CD4-positive, alpha-beta T cell (primary cell): ENCODE measurements around the gene GSTP1. TPM values are rescaled to one million over a fixed set of nuclear protein-coding genes. Genes with fewer than 3 reads are reported as not detected.

ENCODE experiments used
- ATAC-seq: fragments of 200-7000 bp; cut with Tn5 transposase; one replicate; pipeline ENCODE4 v1.10.0; 2022; ENCODE audit warnings: mild to moderate bottlenecking; ENCODE audit not compliant: poor library complexity
- CTCF ChIA-PET: fragments of 350-600 bp; sonication (Branson Sonifier 250); formaldehyde crosslinking; loops from one replicate; lab custom pipeline; 2021; ENCODE audit warnings: antibody characterized with exemption, inconsistent platforms; lab: Charles Lee
- POLR2A ChIA-PET: fragments of 350-600 bp; sonication (Branson Sonifier 250); formaldehyde crosslinking; loops from one replicate; lab custom pipeline; 2021; ENCODE audit warnings: antibody characterized with exemption, inconsistent platforms; lab: Charles Lee
- DNase-seq, 14 experiments: peaks; one replicate each; pipeline ENCODE4 v3.0.0-alpha.2; 2013 to 2020; ENCODE audit warnings: mixed read lengths in 2 of 14
- H3K27ac ChIP-seq, 2 donors: one replicate each; pipeline versions ENCODE4 v1.5.1 to v1.7.0; 2013; ENCODE audit warnings: low read length in 2 of 2, low read depth in 1 of 2, mild to moderate bottlenecking in 1 of 2
- H3K27me3 ChIP-seq, 2 experiments: 1 replicate in 1 of 2; 2 replicates in 1 of 2; pipeline versions ENCODE4 v1.6.1 to v1.7.0; 2013; ENCODE audit warnings: low read length in 2 of 2, control low read depth in 1 of 2, mild to moderate bottlenecking in 1 of 2, moderate library complexity in 1 of 2; ENCODE audit not compliant: insufficient read depth in 2 of 2, control insufficient read depth in 1 of 2
- H3K36me3 ChIP-seq: one replicate; pipeline ENCODE4 v1.6.1; 2013; ENCODE audit warnings: low read length, control low read depth; ENCODE audit not compliant: insufficient read depth
- H3K4me1 ChIP-seq: one replicate; pipeline ENCODE4 v1.6.1; 2013; ENCODE audit warnings: low read length, control low read depth; ENCODE audit not compliant: insufficient read depth
- H3K4me3 ChIP-seq: one replicate; pipeline ENCODE4 v1.5.1; 2013; ENCODE audit warnings: mild to moderate bottlenecking, low read length, moderate library complexity
- H3K9me3 ChIP-seq, 2 experiments: 1 replicate in 1 of 2; 2 replicates in 1 of 2; pipeline versions ENCODE4 v1.6.1 to v1.7.0; 2013; ENCODE audit warnings: low read length in 2 of 2, mild to moderate bottlenecking in 2 of 2, control low read depth in 1 of 2, moderate library complexity in 1 of 2; ENCODE audit not compliant: control insufficient read depth in 1 of 2, insufficient read depth in 1 of 2
- H3K27ac Mint-ChIP-seq: one replicate; pipeline ENCODE4 v1.8.0; 2020; ENCODE audit warnings: mixed read lengths
- H3K27me3 Mint-ChIP-seq: one replicate; pipeline ENCODE4 v1.8.0; 2021; ENCODE audit warnings: mixed read lengths
- H3K36me3 Mint-ChIP-seq: one replicate; pipeline ENCODE4 v1.8.0; 2021; ENCODE audit warnings: low read depth, mixed read lengths
- H3K4me1 Mint-ChIP-seq: one replicate; pipeline ENCODE4 v1.8.0; 2021; ENCODE audit warnings: low read depth, mixed read lengths
- H3K4me3 Mint-ChIP-seq: one replicate; pipeline ENCODE4 v1.8.0; 2020; ENCODE audit warnings: mild to moderate bottlenecking, mixed read lengths
- H3K9me3 Mint-ChIP-seq: one replicate; pipeline ENCODE4 v1.8.0; 2020; ENCODE audit warnings: mixed read lengths
- intact Hi-C, 2 experiments: fragments of 100-400 bp; cut with DNase I in 1 of 2; cut with micrococcal nuclease in 1 of 2; formaldehyde crosslinking; loops; one replicate each; pipeline versions ENCODE4 v1.15.1 to v1.9.0; 2023 to 2025; cut with DNase I, micrococcal nuclease
- total RNA-seq, 174 experiments: library from RNA in 2 of 174; stranded (reverse) in 2 of 174; gene quantifications; one replicate each; pipeline ENCODE4 v1.2.3 and lab custom pipeline; 2021 to 2026
- TF ChIP-seq, protein P1 (sequence below): fragments of 200-600 bp; IDR thresholded peaks from one replicate; pipeline ENCODE4 v1.8.0; 2022; ENCODE audit warnings: antibody characterized with exemption, mild to moderate bottlenecking

GSTP1 gene
- total RNA-seq, 2 experiments from 2014 or later, result 60.1 to 62.8 TPM

DNA sequence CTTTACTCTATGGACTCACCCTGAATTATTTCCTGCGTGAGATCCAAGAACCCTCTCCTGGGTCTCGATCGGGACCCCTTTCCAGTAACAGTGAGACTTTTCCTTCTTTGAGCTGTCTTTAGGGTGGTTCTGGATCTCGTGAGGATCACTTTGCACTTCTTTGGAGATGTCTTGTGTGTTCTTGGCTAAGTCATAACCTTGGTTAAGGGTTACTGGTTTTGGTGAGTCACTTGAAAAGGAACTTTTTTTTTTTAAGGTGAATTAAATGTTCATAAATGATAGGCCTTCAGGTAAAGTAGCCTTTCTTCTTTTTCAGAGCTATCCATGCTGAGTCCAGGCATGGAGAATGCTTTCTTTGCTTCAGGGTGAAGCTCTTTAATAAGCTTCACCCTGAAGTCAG is 19.4 kb upstream of the GSTP1 start:
- Mint-ChIP-seq H3K27me3 (peaks cover 5% of the 10 kb centered on the region), H3K4me3 (no peak overlapping the region)
- POLR2A ChIA-PET, result no interaction called here

DNA sequence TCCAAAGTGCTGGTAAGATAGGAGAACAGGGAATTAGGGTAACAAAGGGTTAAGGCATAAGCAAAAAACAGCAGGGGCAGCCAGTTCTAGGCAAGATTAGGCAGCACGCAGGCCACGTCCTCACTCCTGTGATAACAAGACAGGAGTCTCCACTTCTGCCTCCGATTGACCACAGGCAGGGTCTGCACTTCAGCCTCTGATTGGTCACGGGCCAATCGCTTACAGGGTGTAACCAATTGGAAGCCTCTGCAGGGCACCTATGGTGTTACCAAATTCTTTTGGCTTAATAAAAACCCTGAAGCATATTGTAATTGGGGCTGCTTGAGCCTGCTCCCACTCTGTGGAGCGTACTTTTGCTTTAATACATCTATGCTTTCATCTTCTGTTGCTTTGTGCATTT is 12.2 kb upstream of the GSTP1 start:
- Mint-ChIP-seq H3K9me3 (no peaks in the 10 kb centered on the region), H3K36me3 (no peaks in the 10 kb centered on the region), H3K4me3 (no peak overlapping the region), H3K4me1 (no peaks in the 10 kb centered on the region), H3K27me3 (peaks cover 30% of the 10 kb centered on the region), H3K27ac (no peak overlapping the region)
- ChIA-PET CTCF (interaction anchor here (1.6 kb wide), 1 partner anchor 12 kb away, joined by 3 read pairs; the partner anchor contains the start of gene GSTP1), POLR2A (no interaction called here)
- TF ChIP-seq, protein P1, sequence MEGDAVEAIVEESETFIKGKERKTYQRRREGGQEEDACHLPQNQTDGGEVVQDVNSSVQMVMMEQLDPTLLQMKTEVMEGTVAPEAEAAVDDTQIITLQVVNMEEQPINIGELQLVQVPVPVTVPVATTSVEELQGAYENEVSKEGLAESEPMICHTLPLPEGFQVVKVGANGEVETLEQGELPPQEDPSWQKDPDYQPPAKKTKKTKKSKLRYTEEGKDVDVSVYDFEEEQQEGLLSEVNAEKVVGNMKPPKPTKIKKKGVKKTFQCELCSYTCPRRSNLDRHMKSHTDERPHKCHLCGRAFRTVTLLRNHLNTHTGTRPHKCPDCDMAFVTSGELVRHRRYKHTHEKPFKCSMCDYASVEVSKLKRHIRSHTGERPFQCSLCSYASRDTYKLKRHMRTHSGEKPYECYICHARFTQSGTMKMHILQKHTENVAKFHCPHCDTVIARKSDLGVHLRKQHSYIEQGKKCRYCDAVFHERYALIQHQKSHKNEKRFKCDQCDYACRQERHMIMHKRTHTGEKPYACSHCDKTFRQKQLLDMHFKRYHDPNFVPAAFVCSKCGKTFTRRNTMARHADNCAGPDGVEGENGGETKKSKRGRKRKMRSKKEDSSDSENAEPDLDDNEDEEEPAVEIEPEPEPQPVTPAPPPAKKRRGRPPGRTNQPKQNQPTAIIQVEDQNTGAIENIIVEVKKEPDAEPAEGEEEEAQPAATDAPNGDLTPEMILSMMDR, result no peak
- intact Hi-C loops, result loop anchor here in 1 of 2 experiments (5.0 kb wide), 2 partner anchors 36 to 146 kb away; partner anchors contain the start of gene NDUFV1
- H3K27ac ChIP-seq, result no peak overlapping the region
- no peaks in the 10 kb centered on the region for H3K36me3 ChIP-seq
- H3K27me3 ChIP-seq, result peaks cover 0 to 7% of the 10 kb centered on the region in 2 experiments
- ATAC-seq (no peak), DNase-seq (no peak)
- H3K4me1 ChIP-seq, result no peaks in the 10 kb centered on the region
- H3K9me3 ChIP-seq, result no peaks in the 10 kb centered on the region
- H3K4me3 ChIP-seq, result no peak overlapping the region

More for the DNA sequence above, 19.4 kb upstream of the GSTP1 start:
- Histone ChIP-seq H3K4me3 (no peak overlapping the region), H3K4me1 (no peaks in the 10 kb centered on the region), H3K27ac (no peak overlapping the region), H3K27me3 (no peaks in the 10 kb centered on the region), H3K9me3 (no peaks in the 10 kb centered on the region), H3K36me3 (no peaks in the 10 kb centered on the region)
- DNase-seq, result no peak
- no peak overlapping the region for H3K27ac Mint-ChIP-seq
- no peaks in the 10 kb centered on the region for H3K4me1 Mint-ChIP-seq
- H3K36me3 Mint-ChIP-seq, result no peaks in the 10 kb centered on the region
- CTCF ChIA-PET, result no interaction called here
- intact Hi-C loops, result no loop called here
- no peaks in the 10 kb centered on the region for H3K9me3 Mint-ChIP-seq
- TF ChIP-seq, protein P1, result no peak
- no peak for ATAC-seq

DNA sequence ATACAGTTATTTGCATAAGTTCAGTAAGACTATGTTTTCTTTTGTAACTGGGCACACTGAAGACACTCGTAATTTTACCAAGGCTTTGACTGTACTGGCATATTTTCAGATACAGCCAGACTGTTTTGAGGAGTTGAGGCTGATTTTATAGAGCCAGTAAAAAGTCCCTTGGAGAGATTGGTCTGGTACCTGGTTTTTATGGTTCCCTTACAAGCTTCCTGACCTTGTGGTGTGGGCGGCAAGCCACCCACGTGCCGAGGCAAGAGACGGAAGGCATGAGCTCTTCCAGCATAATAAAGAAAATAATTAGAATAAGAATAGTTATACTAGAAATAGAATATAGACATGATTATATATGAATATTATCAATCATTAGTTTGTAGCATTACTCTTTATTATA is 11.3 kb upstream of the GSTP1 start:
- Histone ChIP-seq H3K27ac (no peak overlapping the region), H3K9me3 (no peaks in the 10 kb centered on the region), H3K4me1 (no peaks in the 10 kb centered on the region), H3K36me3 (no peaks in the 10 kb centered on the region), H3K4me3 (no peak overlapping the region), H3K27me3 (peaks cover 0 to 7% of the 10 kb centered on the region in 2 experiments)
- H3K4me1 Mint-ChIP-seq, result no peaks in the 10 kb centered on the region
- TF ChIP-seq, protein P1, result no peak
- no peaks in the 10 kb centered on the region for H3K9me3 Mint-ChIP-seq
- DNase-seq, result no peak
- ChIA-PET CTCF (interaction anchor here (0.8 to 1.6 kb wide), 4 partner anchors 10 to 57 kb away, joined by 3 to 4 read pairs (median 3); partner anchors contain the start of genes GSTP1 and NUDT8), POLR2A (interaction anchor here (1.2 kb wide), 1 partner anchor 11 kb away, joined by 4 read pairs; the partner anchor contains the start of gene GSTP1)
- H3K27ac Mint-ChIP-seq, result no peak overlapping the region
- H3K4me3 Mint-ChIP-seq, result no peak overlapping the region
- peaks cover 39% of the 10 kb centered on the region for H3K27me3 Mint-ChIP-seq
- intact Hi-C loops, result loop anchor here in 1 of 2 experiments (2.0 to 5.0 kb wide), 3 partner anchors 35 to 145 kb away; partner anchors contain the start of gene NDUFV1
- no peaks in the 10 kb centered on the region for H3K36me3 Mint-ChIP-seq
- no peak for ATAC-seq
